ENCODE results near the gene SYTL4. TPM values are rescaled to one million over a fixed set of nuclear protein-coding genes. Genes with fewer than 3 reads are reported as not detected.
A peak's percentile ranks its signal among the peaks of the same experiment; 100 is the strongest.

Gene SYTL4
- total RNA-seq, 2 donors from 2014 or later = 25.7 to 39.3 TPM

GRCh38 chrX:100649550-100650356 lies 82.2 kb downstream of the SYTL4 start:
- Histone ChIP-seq H3K9me3 (no peaks in the 10 kb centered on the region), H3K27ac (peak overlapping the region; percentile 45 to 67), H3K27me3 (replicated peaks; ENCODE audit: insufficient read depth) (no peaks in the 10 kb centered on the region), H3K4me1 (replicated peaks) (no peaks in the 10 kb centered on the region), H3K36me3 (no peaks in the 10 kb centered on the region), H3K4me3 (no peak overlapping the region)
- TF ChIP-seq POLR2A (IDR thresholded peaks at IDR 0.05) (no peak), POLR2AphosphoS5 (IDR thresholded peaks at IDR 0.05) (peak; percentile 26)
- DNase-seq (ENCODE audit: low spot score) = no peak
- intact Hi-C loops (cut with DNase I) = no loop called here
- 63% methylated on average over 12 of the region's 12 CpGs for WGBS

GRCh38 chrX:100648458-100649417 lies 83.2 kb downstream of the SYTL4 start:
- no peaks in the 10 kb centered on the region for H3K27me3 ChIP-seq (replicated peaks; ENCODE audit: insufficient read depth)
- H3K36me3 ChIP-seq = no peaks in the 10 kb centered on the region
- no peak overlapping the region for H3K4me3 ChIP-seq
- no peaks in the 10 kb centered on the region for H3K4me1 ChIP-seq (replicated peaks)
- 58% methylated on average over 8 of the region's 8 CpGs for WGBS
- TF ChIP-seq POLR2AphosphoS5 (IDR thresholded peaks at IDR 0.05) (no peak), POLR2A (IDR thresholded peaks at IDR 0.05) (no peak), CTCF (IDR thresholded peaks at IDR 0.05) (no peak)
- intact Hi-C loops (cut with DNase I) = no loop called here
- H3K9me3 ChIP-seq = no peaks in the 10 kb centered on the region
- H3K27ac ChIP-seq = peak overlapping the region in 1 of 2 donors; percentile 67
- DNase-seq (ENCODE audit: low spot score) = no peak

GRCh38 chrX:100647739-100648138 lies 84.2 kb downstream of the SYTL4 start:
- H3K9me3 ChIP-seq = no peaks in the 10 kb centered on the region
- 77% methylated on average over 2 of the region's 2 CpGs for WGBS
- H3K36me3 ChIP-seq = no peaks in the 10 kb centered on the region
- H3K4me3 ChIP-seq = no peak overlapping the region
- no peak overlapping the region for H3K27ac ChIP-seq
- no peaks in the 10 kb centered on the region for H3K4me1 ChIP-seq (replicated peaks)
- intact Hi-C loops (cut with DNase I) = no loop called here
- no peaks in the 10 kb centered on the region for H3K27me3 ChIP-seq (replicated peaks; ENCODE audit: insufficient read depth)
- no peak for DNase-seq (ENCODE audit: low spot score)
- TF ChIP-seq POLR2A (IDR thresholded peaks at IDR 0.05) (no peak), POLR2AphosphoS5 (IDR thresholded peaks at IDR 0.05) (no peak), CTCF (IDR thresholded peaks at IDR 0.05) (no peak)

GRCh38 chrX:100647095-100647494 lies 84.8 kb downstream of the SYTL4 start:
- TF ChIP-seq POLR2AphosphoS5 (IDR thresholded peaks at IDR 0.05) (no peak), CTCF (IDR thresholded peaks at IDR 0.05) (no peak), POLR2A (IDR thresholded peaks at IDR 0.05) (no peak)
- Histone ChIP-seq H3K36me3 (no peaks in the 10 kb centered on the region), H3K27me3 (replicated peaks; ENCODE audit: insufficient read depth) (no peaks in the 10 kb centered on the region), H3K27ac (no peak overlapping the region), H3K9me3 (no peaks in the 10 kb centered on the region), H3K4me3 (no peak overlapping the region), H3K4me1 (replicated peaks) (no peaks in the 10 kb centered on the region)
- 20% methylated on average over 1 of the region's 1 CpG for WGBS
- intact Hi-C loops (cut with DNase I) = no loop called here
- no peak for DNase-seq (ENCODE audit: low spot score)

GRCh38 chrX:100645106-100645505 lies 86.8 kb downstream of the SYTL4 start:
- intact Hi-C loops (cut with DNase I) = no loop called here
- DNase-seq (ENCODE audit: low spot score) = no peak
- Histone ChIP-seq H3K27ac (no peak overlapping the region), H3K4me3 (no peak overlapping the region), H3K4me1 (replicated peaks) (no peaks in the 10 kb centered on the region), H3K9me3 (no peaks in the 10 kb centered on the region), H3K36me3 (no peaks in the 10 kb centered on the region), H3K27me3 (replicated peaks; ENCODE audit: insufficient read depth) (no peaks in the 10 kb centered on the region)
- TF ChIP-seq POLR2AphosphoS5 (IDR thresholded peaks at IDR 0.05) = no peak
- TF ChIP-seq CTCF (IDR thresholded peaks at IDR 0.05) = no peak
- TF ChIP-seq POLR2A (IDR thresholded peaks at IDR 0.05) = no peak
- WGBS = 82% methylated on average over 4 of the region's 4 CpGs
